Measurements from ENCODE around the gene CHMP1B.

The CHMP1B gene

DNA sequence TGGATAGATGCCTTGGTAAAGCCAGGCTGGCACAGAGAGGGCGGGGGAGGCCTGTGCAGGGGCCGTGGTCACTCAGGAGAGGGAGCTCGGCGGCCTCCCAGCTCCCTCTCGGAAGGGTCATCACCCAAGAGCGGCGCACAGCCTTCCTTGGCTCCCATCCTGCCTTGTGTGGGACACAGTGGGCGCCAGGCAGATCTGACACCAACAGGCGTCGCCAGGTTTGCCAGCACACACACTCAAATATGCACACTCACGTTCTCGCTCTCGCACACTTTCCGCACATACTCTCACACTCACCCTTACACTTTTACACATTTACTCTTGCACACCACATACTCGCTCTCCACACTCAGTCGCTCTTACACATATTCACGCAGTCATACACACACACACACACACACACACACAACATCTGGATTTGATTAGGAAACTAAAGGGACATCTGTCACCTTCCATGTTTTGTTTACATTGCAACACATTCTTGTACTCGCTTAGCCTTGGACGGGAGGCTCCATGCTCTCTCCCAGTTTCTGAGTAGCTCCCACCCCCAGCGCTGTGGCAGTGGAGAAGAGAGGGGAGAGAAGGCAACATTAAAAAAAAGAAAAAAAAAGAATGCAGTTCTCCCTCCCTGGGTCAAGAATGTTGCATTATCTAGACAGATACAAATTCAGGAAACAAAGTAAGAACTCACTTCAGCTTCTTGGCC, 10.5 kb downstream of the CHMP1B start:
- in situ Hi-C loops (cut with MboI; ENCODE audit: low pct_unique_long_range_greater_than_20kb, low sequenced_read_pairs, unreplicated experiment), result no loop called here
- TF ChIP-seq, protein P1, sequence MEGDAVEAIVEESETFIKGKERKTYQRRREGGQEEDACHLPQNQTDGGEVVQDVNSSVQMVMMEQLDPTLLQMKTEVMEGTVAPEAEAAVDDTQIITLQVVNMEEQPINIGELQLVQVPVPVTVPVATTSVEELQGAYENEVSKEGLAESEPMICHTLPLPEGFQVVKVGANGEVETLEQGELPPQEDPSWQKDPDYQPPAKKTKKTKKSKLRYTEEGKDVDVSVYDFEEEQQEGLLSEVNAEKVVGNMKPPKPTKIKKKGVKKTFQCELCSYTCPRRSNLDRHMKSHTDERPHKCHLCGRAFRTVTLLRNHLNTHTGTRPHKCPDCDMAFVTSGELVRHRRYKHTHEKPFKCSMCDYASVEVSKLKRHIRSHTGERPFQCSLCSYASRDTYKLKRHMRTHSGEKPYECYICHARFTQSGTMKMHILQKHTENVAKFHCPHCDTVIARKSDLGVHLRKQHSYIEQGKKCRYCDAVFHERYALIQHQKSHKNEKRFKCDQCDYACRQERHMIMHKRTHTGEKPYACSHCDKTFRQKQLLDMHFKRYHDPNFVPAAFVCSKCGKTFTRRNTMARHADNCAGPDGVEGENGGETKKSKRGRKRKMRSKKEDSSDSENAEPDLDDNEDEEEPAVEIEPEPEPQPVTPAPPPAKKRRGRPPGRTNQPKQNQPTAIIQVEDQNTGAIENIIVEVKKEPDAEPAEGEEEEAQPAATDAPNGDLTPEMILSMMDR (IDR thresholded peaks at IDR 0.05; ENCODE audit: extremely low read depth, insufficient read depth, missing control alignments), result no peak
- no peak for DNase-seq (ENCODE audit: low spot score)

DNA sequence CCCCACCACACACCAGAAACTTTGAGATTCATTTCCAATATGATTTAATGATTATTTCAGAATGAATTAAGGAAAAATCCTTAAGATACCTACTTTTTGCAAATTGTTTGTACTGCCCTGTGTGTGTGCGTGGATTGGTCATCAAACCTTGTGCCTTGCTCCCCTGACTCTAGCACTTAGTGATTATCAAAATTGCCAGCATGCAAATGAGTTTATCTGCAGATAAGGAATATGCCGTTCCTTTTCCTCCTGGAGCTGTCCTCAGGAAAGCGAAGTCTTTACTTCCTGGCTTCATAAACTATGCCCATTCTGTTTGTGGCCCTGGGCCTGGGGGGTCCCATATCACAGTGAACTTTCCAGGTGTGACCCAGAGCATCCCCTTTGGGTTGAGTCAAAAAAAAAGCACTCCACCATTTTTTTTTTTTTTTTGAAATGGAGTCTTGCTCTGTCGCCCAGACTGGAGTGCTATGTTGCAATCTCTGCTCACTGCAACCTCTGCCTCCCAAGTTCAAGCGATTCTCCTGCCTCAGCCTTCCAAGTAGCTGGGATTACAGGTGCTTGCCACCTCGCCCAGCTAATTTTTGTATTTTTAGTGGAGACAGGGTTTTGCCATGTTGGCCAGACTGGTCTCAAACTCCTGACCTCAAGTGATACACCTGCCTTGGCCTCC, 11.4 kb downstream of the CHMP1B start:
- TF ChIP-seq, protein P1 (IDR thresholded peaks at IDR 0.05; ENCODE audit: extremely low read depth, insufficient read depth, missing control alignments), result no peak
- in situ Hi-C loops (cut with MboI; ENCODE audit: low pct_unique_long_range_greater_than_20kb, low sequenced_read_pairs, unreplicated experiment), result no loop called here
- DNase-seq (ENCODE audit: low spot score), result no peak

DNA sequence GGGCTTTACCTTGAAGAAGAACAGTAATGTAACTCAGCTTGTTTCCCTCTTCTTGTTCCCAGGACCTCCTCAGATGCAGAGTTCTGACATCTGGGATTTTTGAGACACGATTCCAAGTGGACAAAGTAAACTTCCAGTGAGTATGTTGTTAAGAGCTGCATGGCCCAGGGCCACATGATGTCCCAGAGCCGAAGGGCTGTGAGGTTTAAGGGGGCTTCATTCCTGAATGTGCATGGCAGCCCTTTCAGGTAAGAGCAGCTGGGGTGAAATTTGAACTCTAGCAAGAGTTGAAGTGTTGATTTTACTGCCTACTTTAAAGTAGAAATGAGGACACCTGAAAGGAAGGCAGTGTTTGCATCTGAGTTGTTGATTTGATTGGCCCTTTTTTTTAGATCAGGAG, 13.3 kb downstream of the CHMP1B start:
- no peak for DNase-seq (ENCODE audit: low spot score)
- TF ChIP-seq, protein P1 (IDR thresholded peaks at IDR 0.05; ENCODE audit: extremely low read depth, insufficient read depth, missing control alignments), result no peak
- in situ Hi-C loops (cut with MboI; ENCODE audit: low pct_unique_long_range_greater_than_20kb, low sequenced_read_pairs, unreplicated experiment), result no loop called here

DNA sequence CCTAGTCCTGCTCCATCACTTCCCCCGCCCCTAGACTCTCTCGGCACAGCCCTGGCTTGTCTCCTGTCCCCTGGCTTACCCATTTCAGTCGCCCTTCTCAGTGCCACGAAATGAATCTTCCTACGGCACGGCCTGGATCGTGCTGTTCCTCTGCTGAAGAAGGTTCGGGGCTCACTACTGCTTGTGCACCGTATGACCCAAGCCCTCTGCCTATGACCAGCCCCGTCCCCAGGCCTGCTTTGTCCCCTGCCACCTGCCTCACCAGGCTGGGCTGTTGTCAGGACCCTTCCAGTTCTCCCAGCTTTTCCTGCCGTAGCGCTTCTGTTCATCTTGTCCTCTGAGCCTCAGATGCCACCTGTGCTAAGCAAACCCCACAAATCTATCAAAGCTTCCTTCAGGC, 13.9 kb downstream of the CHMP1B start:
- TF ChIP-seq, protein P1 (IDR thresholded peaks at IDR 0.05; ENCODE audit: extremely low read depth, insufficient read depth, missing control alignments), result no peak
- in situ Hi-C loops (cut with MboI; ENCODE audit: low pct_unique_long_range_greater_than_20kb, low sequenced_read_pairs, unreplicated experiment), result no loop called here
- no peak for DNase-seq (ENCODE audit: low spot score)

DNA sequence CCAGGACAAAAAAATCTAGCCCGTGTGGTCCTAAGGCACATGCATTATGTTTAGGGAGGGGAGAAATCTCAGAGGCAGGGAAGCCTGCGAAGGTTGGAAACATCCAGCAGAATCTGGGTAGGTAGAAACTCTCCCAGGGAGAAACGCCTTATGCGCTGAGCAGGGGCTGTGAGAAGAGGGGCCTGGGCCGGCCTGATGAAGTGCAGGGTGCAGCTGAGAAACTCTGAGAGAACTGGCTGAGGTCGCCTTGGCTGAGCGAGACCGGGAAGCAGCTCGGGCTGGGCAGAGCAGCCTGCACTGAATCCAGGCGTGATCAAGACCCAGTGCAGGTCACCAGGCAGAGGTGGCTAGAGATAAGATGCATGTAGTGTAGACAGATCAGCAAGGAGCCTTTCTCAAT, 15.1 kb downstream of the CHMP1B start:
- TF ChIP-seq, protein P1 (IDR thresholded peaks at IDR 0.05; ENCODE audit: extremely low read depth, insufficient read depth, missing control alignments), result no peak
- in situ Hi-C loops (cut with MboI; ENCODE audit: low pct_unique_long_range_greater_than_20kb, low sequenced_read_pairs, unreplicated experiment), result no loop called here

DNA sequence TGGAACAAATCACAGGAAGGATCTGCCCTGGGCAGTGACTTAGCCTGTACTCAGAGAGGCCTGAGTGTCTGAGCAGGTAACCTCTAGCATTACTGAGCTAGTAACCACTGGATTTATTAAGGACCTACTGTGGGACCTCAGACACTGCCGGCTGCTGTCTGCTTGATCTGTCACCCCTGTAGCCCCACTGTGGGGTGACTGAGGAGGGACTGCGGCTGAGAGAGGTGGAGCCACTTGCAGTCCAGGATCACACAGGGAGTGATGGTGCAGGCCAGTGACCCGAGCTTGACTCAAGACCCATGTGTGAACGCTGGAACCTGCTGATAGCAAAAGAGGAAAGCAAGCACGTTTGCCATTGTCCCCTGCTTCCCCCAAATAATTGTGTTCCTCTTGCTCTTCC, 15.6 kb downstream of the CHMP1B start:
- no peak for DNase-seq (ENCODE audit: low spot score)
- TF ChIP-seq, protein P1 (IDR thresholded peaks at IDR 0.05; ENCODE audit: extremely low read depth, insufficient read depth, missing control alignments), result no peak
- in situ Hi-C loops (cut with MboI; ENCODE audit: low pct_unique_long_range_greater_than_20kb, low sequenced_read_pairs, unreplicated experiment), result no loop called here

More for the DNA sequence above, 15.1 kb downstream of the CHMP1B start:
- DNase-seq (ENCODE audit: low spot score), result no peak

Data from GM13977 (cell line).